GM12878 (cell line): ENCODE measurements around the gene SSR1. TPM values are rescaled to one million over a fixed set of nuclear protein-coding genes. Genes with fewer than 3 reads are reported as not detected.
A peak's percentile ranks its signal among the peaks of the same experiment; 100 is the strongest.

ENCODE experiments used
- ATAC-seq: fragments of 200-7000 bp; cut with Tn5 transposase; 3 replicates; pipeline ENCODE4 v1.9.1; 2020; ENCODE audit warnings: mild to moderate bottlenecking, moderate library complexity
- BruUV-seq: library from RNA; stranded (reverse); fragments of 400-500 nt; replicated peaks from 2 replicates; lab custom pipeline; 2021; lab: Mats Ljungman, UMichigan
- CTCF ChIA-PET: fragments of 300-600 bp; sonication (Branson Sonifier 250); formaldehyde crosslinking; extraction: SDS; loops from one replicate; lab custom pipeline; 2021; ENCODE audit warnings: inconsistent platforms; lab: Yijun Ruan, JAX
- POLR2A ChIA-PET: fragments of 350-600 bp; formaldehyde crosslinking; extraction: SDS; loops from one replicate; lab custom pipeline; 2021; ENCODE audit warnings: inconsistent platforms; lab: Charles Lee
- RAD21 ChIA-PET: fragments of 300-600 bp; sonication (Branson Sonifier 250); formaldehyde crosslinking; loops from one replicate; lab custom pipeline; 2023; ENCODE audit warnings: antibody characterized with exemption; ENCODE audit not compliant: unreplicated experiment; lab: Charles Lee
- SMC1A ChIA-PET: fragments of 300-600 bp; sonication (Branson Sonifier 250); formaldehyde crosslinking; loops from one replicate; lab custom pipeline; 2023; ENCODE audit not compliant: unreplicated experiment, uncharacterized antibody; lab: Charles Lee
- DNase-seq: peaks from one replicate; pipeline ENCODE4 v3.0.0-alpha.2; 2011; ENCODE audit warnings: low read depth, low spot score
- FAIRE-seq: peaks from 3 replicates; lab custom pipeline; 2011; peaks lifted over from hg19 to GRCh38; lab: Jason Lieb, UNC
- H2AFZ ChIP-seq: 2 replicates; pipeline ENCODE4 v1.6.0; 2011; ENCODE audit warnings: low read depth, low read length, control low read depth; ENCODE audit not compliant: control insufficient read depth
- H3K27ac ChIP-seq: 2 replicates; pipeline ENCODE4 v1.5.1; 2011; ENCODE audit warnings: control low read depth; ENCODE audit not compliant: control insufficient read depth, insufficient read depth
- H3K27me3 ChIP-seq, 2 experiments: replicated peaks in 1 of 2; 2 replicates each; pipeline versions ENCODE4 v1.6.0 to v1.6.1; 2011; ENCODE audit warnings: low read length in 1 of 2; ENCODE audit not compliant: control insufficient read depth in 2 of 2, insufficient read depth in 2 of 2
- H3K36me3 ChIP-seq, 2 experiments: 2 replicates each; pipeline ENCODE4 v1.5.1; 2011; ENCODE audit warnings: low read length in 1 of 2; ENCODE audit not compliant: control insufficient read depth in 2 of 2, insufficient read depth in 2 of 2
- H3K4me1 ChIP-seq: 2 replicates; pipeline ENCODE4 v1.6.1; 2011; ENCODE audit warnings: mild to moderate bottlenecking, low read length, moderate library complexity, mixed read lengths; ENCODE audit not compliant: control insufficient read depth, insufficient read depth
- H3K4me2 ChIP-seq: 2 replicates; pipeline ENCODE4 v1.6.0; 2011; ENCODE audit warnings: control low read depth; ENCODE audit not compliant: control insufficient read depth, insufficient read depth
- H3K4me3 ChIP-seq: fragments of 200-600 bp; sonication (generic); 2 replicates; pipeline ENCODE4 v1.5.1; 2016
- H3K79me2 ChIP-seq: 2 replicates; pipeline ENCODE4 v1.6.0; 2011; ENCODE audit warnings: low read length; ENCODE audit not compliant: control insufficient read depth, insufficient read depth
- H3K9ac ChIP-seq: 2 replicates; pipeline ENCODE4 v1.8.0; 2011; ENCODE audit warnings: low read length, control low read depth, mixed read lengths; ENCODE audit not compliant: control insufficient read depth, insufficient read depth
- H3K9me3 ChIP-seq: replicated peaks from 3 replicates; pipeline ENCODE4 v1.5.1; 2011; ENCODE audit warnings: mild to moderate bottlenecking, low read length; ENCODE audit not compliant: control insufficient read depth, insufficient read depth
- H4K20me1 ChIP-seq: 2 replicates; pipeline ENCODE4 v1.6.0; 2011; ENCODE audit not compliant: control insufficient read depth, insufficient read depth
- FOS ChIP-seq: IDR thresholded peaks from 3 replicates; pipeline ENCODE4 v1.6.1; 2011; ENCODE audit warnings: borderline replicate concordance; ENCODE audit not compliant: insufficient read length; ENCODE audit errors: extremely low read depth
- IKZF1 ChIP-seq: fragments of 450-650 bp; conservative IDR thresholded peaks from 2 replicates; pipeline ENCODE4 v1.6.1; 2017; ENCODE audit warnings: antibody characterized with exemption, mild to moderate bottlenecking
- LARP7 ChIP-seq: fragments of 450-650 bp; IDR thresholded peaks from 2 replicates; pipeline ENCODE4 v1.6.1; 2017; ENCODE audit warnings: mild to moderate bottlenecking
- NFYB ChIP-seq: IDR thresholded peaks from 2 replicates; pipeline ENCODE4 v1.6.1; 2011; ENCODE audit warnings: low read depth, mild to moderate bottlenecking, low read length, improper control_type of control experiment, moderate library complexity; ENCODE audit not compliant: insufficient read depth
- NR2C2 ChIP-seq: IDR thresholded peaks from 2 replicates; pipeline ENCODE4 v1.6.1; 2011; ENCODE audit warnings: borderline replicate concordance, low read depth; ENCODE audit not compliant: control insufficient read depth, insufficient read length
- PAX5 ChIP-seq: IDR thresholded peaks from 2 replicates; pipeline ENCODE4 v1.6.1; 2011; ENCODE audit warnings: low read depth, low read length, borderline replicate concordance
- RUNX3 ChIP-seq: IDR thresholded peaks from 2 replicates; pipeline ENCODE4 v1.6.1; 2012; ENCODE audit warnings: low read length, inconsistent platforms
- WGBS: methylation state at CpG from one replicate; pipeline ENCODE4 v1.1.6; 2016; ENCODE audit warnings: low lambda C conversion rate; ENCODE audit not compliant: insufficient replicate concordance, insufficient coverage; ENCODE audit errors: missing lambda C conversion rate; 5-methylcytosine and 5-hydroxymethylcytosine counted together
- in situ Hi-C: fragments of 300-500 bp; cut with MboI; formaldehyde crosslinking; loops from 9 replicates; pipeline ENCODE4 v1.14.3; 2018; ENCODE audit warnings: mixed read lengths
- intact Hi-C: fragments of 100-400 bp; cut with micrococcal nuclease; formaldehyde crosslinking; loops from one replicate; pipeline ENCODE4 v1.14.2; 2022; ENCODE audit not compliant: unreplicated experiment
- polyA plus RNA-seq, 11 experiments: library from polyadenylated mRNA; depleted of rRNA in 4 of 11; unstranded in 6 of 11; stranded (reverse) in 5 of 11; fragments of >200 nt; fragmentation: Nextera tagmentation in 4 of 11; fragmentation: Illumina TruSeq in 1 of 11; extraction: Ambion mirVana in 4 of 11; extraction: Trizol in 1 of 11; gene quantifications; 1 replicate in 1 of 11; 2 replicates in 10 of 11; pipeline versions ENCODE4 v1.2.1 to v1.2.3, GENCODE V29; 2011 to 2016; ENCODE audit warnings: inconsistent platforms in 2 of 11, missing spikeins in 2 of 11, low read depth in 1 of 11
- total RNA-seq, 4 experiments: library from RNA; depleted of rRNA in 3 of 4; stranded (reverse); fragments of >200 nt in 3 of 4; fragmentation: Illumina TruSeq in 1 of 4; extraction: Trizol in 1 of 4; gene quantifications; 2 replicates each; pipeline versions ENCODE4 v1.2.1 to v1.2.3, GENCODE V29; 2013 to 2021
- TF ChIP-seq, protein P1 (sequence below): fragments of 450-650 bp; IDR thresholded peaks from 2 replicates; pipeline ENCODE4 v1.6.1; 2014; ENCODE audit warnings: mild to moderate bottlenecking
- TF ChIP-seq, protein P2 (sequence below): fragments of 450-650 bp; IDR thresholded peaks from 2 replicates; pipeline ENCODE4 v1.6.1; 2018; ENCODE audit warnings: borderline replicate concordance, mild to moderate bottlenecking; ENCODE audit not compliant: partially characterized antibody

The SSR1 gene
- total and polyA plus RNA-seq, 10 of the 15 experiments (the other 5 are each of a cell fraction or from before 2014, with no cell fraction given), result 42.0 to 209 (median 128) TPM

DNA sequence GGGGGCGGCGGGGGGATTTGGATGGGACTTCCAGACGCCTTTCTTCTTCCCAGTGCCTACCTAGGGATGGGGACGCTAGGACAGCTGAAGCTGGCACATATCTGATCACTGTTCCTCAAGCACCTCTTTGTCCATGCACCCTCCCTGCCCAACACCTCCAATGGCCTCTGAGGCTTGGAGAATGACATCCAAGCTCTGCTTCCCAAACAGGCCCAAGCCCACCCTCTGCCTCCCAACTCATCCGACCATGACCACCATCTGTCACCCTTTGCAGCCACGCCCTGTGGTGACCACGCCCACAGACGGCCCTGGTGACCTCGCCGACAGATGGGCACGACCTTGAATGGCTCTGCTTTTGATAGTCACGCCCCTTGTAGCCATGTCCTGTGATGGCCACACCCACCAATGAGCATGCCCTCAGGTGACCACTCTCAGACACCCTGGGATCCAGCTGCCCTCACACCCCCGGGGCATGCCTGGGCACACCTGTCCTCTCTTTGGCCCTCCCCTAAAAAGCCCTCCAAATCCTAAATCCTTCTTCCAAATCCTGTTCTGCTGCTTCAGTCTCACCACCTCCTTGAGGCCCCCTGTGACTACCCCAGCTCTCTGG, 51.0 kb downstream of the SSR1 start:
- CTCF ChIA-PET, result interaction anchor here (0.7 to 2.1 kb wide), 7 partner anchors 13 to 565 kb away, joined by 3 to 14 read pairs (median 3); no protein-coding TSS in a partner anchor
- POLR2A ChIA-PET, result no interaction called here
- peak; percentile 68 for TF ChIP-seq PAX5
- no peak for TF ChIP-seq NR2C2
- intact Hi-C loops, result no loop called here
- Histone ChIP-seq H4K20me1 (no peaks in the 10 kb centered on the region), H3K27ac (no peak overlapping the region), H3K4me1 (peaks cover 9% of the 10 kb centered on the region), H3K9me3 (no peaks in the 10 kb centered on the region; the same call in 1 of the 3 replicates), H3K79me2 (no peaks in the 10 kb centered on the region), H3K4me3 (0 out of 2 replicates have a peak overlapping the region, but pooled peaks have one; percentile 71), H3K9ac (no peak overlapping the region), H3K27me3 (0 out of 4 replicates have a peak, but pooled peaks cover 0 to 4% of the 10 kb centered on the region in 2 experiments), H3K4me2 (peak overlapping the region; percentile 82), H3K36me3 (no peaks in the 10 kb centered on the region), H2AFZ (peak overlapping the region; percentile 85; the same call in 1 of the 2 replicates)
- BruUV-seq, result no TSS peak
- RAD21 ChIA-PET, result interaction anchor here (0.9 to 1.3 kb wide), 4 partner anchors 14 to 578 kb away, joined by 3 to 5 read pairs (median 4); no protein-coding TSS in a partner anchor
- SMC1A ChIA-PET, result interaction anchor here (0.9 to 1.0 kb wide), 2 partner anchors 13 to 16 kb away, joined by 4 read pairs; no protein-coding TSS in a partner anchor
- WGBS, result 40% methylated on average over 13 of the region's 13 CpGs
- DNase-seq (no peak), FAIRE-seq (no peak), ATAC-seq (peak; percentile 22)
- in situ Hi-C loops, result no loop called here

DNA sequence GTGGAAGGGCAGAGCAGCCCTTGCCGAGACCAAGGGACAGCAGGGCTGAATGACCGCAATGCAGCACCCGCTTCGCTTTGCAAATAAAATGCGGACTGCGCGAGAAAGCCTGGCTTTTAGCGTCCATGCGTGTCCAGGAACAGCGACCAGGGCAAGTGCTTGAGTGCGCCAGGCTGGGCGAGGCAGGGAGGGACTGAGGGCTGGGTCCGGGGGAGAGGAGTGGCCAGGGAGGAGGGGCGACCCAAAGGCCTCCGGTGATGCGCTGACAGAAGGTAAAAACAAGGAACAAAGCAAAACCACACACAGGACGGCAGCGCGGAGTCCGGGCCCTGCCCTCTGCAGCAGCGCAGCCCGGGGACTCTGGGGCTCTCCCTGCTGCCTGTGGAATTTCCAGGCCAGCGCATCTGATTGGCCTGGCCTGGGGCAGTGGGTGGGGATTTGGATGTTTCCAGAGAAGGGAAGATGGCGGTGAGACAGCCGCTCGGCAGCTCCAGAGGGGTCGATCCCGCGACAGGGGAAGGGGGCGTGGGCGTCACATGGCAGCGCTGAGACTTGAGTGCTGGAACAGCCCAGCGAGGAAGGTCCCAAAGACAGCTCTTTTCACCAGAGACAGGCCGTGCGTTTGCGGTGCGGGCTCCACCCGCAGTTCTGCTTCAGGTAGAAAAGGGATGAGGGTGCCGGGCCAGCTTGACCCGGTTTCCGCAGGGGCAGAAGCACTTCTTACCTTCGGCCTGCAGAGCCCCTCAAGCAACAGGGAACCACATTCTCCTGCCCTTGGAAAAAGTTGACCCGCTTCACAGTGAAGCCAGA, 51.8 kb downstream of the SSR1 start:
- peak overlapping the region; percentile 82 for H3K4me2 ChIP-seq
- no peaks in the 10 kb centered on the region; the same call in 1 of the 3 replicates for H3K9me3 ChIP-seq
- ChIA-PET SMC1A (interaction anchor here (0.6 kb wide), 1 partner anchor 14 kb away, joined by 4 read pairs; no protein-coding TSS in a partner anchor), RAD21 (interaction anchor here (1.3 kb wide), 1 partner anchor 578 kb away, joined by 5 read pairs; no protein-coding TSS in a partner anchor), CTCF (interaction anchor here (0.9 to 2.1 kb wide), 4 partner anchors 14 to 565 kb away, joined by 3 to 14 read pairs (median 3); no protein-coding TSS in a partner anchor), POLR2A (no interaction called here)
- no TSS peak for BruUV-seq
- H3K79me2 ChIP-seq, result no peaks in the 10 kb centered on the region
- ATAC-seq (peak; percentile 91), FAIRE-seq (peak; percentile 78), DNase-seq (no peak)
- in situ Hi-C loops, result no loop called here
- H3K4me3 ChIP-seq, result peak overlapping the region; percentile 71
- no peaks in the 10 kb centered on the region for H3K36me3 ChIP-seq
- H3K27me3 ChIP-seq, result 0 out of 4 replicates have a peak, but pooled peaks cover 0 to 4% of the 10 kb centered on the region in 2 experiments
- H4K20me1 ChIP-seq, result no peaks in the 10 kb centered on the region
- intact Hi-C loops, result no loop called here
- H2AFZ ChIP-seq, result peak overlapping the region; percentile 85
- WGBS, result 4% methylated on average over 43 of the region's 43 CpGs
- H3K9ac ChIP-seq, result peak overlapping the region; percentile 41
- H3K4me1 ChIP-seq, result peaks cover 9% of the 10 kb centered on the region
- H3K27ac ChIP-seq, result no peak overlapping the region
- TF ChIP-seq, protein P1, sequence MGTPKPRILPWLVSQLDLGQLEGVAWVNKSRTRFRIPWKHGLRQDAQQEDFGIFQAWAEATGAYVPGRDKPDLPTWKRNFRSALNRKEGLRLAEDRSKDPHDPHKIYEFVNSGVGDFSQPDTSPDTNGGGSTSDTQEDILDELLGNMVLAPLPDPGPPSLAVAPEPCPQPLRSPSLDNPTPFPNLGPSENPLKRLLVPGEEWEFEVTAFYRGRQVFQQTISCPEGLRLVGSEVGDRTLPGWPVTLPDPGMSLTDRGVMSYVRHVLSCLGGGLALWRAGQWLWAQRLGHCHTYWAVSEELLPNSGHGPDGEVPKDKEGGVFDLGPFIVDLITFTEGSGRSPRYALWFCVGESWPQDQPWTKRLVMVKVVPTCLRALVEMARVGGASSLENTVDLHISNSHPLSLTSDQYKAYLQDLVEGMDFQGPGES, result 0 out of 2 replicates have a peak, but pooled peaks have one; percentile 14
- TF ChIP-seq IKZF1 (peak; percentile 56), LARP7 (peak; percentile 13; the same call in 1 of the 2 replicates), FOS (no peak), RUNX3 (0 out of 2 replicates have a peak, but pooled peaks have one; percentile 22), NFYB (peak; percentile 71)
- TF ChIP-seq, protein P2, sequence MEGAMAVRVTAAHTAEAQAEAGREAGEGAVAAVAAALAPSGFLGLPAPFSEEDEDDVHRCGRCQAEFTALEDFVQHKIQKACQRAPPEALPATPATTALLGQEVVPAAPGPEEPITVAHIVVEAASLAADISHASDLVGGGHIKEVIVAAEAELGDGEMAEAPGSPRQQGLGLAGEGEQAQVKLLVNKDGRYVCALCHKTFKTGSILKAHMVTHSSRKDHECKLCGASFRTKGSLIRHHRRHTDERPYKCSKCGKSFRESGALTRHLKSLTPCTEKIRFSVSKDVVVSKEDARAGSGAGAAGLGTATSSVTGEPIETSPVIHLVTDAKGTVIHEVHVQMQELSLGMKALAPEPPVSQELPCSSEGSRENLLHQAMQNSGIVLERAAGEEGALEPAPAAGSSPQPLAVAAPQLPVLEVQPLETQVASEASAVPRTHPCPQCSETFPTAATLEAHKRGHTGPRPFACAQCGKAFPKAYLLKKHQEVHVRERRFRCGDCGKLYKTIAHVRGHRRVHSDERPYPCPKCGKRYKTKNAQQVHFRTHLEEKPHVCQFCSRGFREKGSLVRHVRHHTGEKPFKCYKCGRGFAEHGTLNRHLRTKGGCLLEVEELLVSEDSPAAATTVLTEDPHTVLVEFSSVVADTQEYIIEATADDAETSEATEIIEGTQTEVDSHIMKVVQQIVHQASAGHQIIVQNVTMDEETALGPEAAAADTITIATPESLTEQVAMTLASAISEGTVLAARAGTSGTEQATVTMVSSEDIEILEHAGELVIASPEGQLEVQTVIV, result no peak
